Epithelial cell of alveolus of lung (primary cell): ENCODE measurements around the gene TMEM178A. TPM values are rescaled to one million over a fixed set of nuclear protein-coding genes. Genes with fewer than 3 reads are reported as not detected.

Experiments used
- total RNA-seq: library from RNA; depleted of rRNA; stranded (reverse); fragments of >200 nt; gene quantifications from 2 replicates; pipeline ENCODE4 v1.2.1, GENCODE V29; 2015

The TMEM178A gene
- 0.39 and 1.8 TPM in 2 replicates for total RNA-seq

DNA sequence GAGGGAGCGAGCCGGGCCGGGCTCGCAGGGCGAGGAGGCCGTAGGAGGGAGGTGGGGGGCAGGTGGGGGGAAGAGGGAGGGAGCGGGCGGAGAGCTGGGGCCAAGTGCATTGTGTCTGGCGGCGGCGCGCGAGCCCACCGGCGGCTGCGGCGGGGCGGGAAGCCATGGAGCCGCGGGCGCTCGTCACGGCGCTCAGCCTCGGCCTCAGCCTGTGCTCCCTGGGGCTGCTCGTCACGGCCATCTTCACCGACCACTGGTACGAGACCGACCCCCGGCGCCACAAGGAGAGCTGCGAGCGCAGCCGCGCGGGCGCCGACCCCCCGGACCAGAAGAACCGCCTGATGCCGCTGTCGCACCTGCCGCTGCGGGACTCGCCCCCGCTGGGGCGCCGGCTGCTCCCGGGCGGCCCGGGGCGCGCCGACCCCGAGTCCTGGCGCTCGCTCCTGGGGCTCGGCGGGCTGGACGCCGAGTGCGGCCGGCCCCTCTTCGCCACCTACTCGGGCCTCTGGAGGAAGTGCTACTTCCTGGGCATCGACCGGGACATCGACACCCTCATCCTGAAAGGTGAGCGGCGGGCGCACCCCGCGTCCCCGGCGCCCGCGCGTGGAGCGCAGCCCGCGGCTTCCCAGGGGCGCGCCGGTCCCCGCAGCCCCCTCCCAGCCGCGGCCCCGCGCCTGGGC lies at the start of gene TMEM178A:
Gene TMEM178A (plus strand): TSS at position 107 of the 680 bp plus-strand sequence. CDS start 58 bp downstream, at position 165.

Other genes with a start within 250 kb of the TMEM178A start
- gene MAP4K3, start 228.6 kb upstream of the TMEM178A start, total RNA-seq, result 16.3 and 24.3 TPM in 2 replicates
- gene THUMPD2, start 113.3 kb downstream of the TMEM178A start, total RNA-seq, result 4.9 and 10.9 TPM in 2 replicates